CD4-positive, alpha-beta T cell treated with Interleukin-1 beta for 1 hour (primary cell): ENCODE data around the gene TNNT2.

Source experiments
- DNase-seq, 2 donors: peaks; one replicate each; pipeline ENCODE4 v3.0.0-alpha.2; 2020 to 2022

The TNNT2 gene

DNA sequence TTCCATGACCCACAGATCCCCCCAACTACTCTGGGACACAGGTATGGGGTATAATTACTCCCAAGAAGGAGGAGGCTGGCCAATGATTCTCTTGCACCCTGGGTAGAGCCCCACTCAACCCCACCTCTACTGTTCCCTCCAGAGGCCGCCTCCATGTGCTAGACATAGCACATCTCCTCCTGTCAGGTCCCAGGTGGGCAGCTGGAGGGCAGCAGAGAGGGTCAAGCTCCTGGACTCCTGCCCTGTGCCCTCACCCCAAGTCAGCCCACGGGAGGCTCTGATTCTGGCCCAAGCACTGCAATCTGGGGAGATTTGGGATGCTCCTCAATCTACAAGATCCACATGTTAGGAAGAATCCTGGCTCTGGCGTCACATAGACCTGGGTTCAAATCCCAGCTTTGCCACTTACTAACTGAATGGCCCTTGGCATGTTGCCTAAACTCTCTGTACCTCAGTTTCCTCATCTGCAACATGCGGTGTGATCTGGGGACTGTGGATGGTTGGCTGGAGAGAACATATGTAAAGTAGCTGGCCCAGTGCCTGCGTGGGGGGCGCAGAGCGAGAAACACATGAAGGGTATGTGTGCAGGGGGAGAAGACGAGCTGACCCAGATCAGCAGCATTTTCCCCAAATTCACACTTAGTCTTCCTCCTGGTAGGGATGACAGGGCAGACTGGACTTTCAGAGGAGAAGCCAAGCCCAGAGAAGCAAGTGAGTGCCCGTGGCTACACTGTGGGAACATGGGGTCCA lies 23.2 kb downstream of the TNNT2 start:
- DNase-seq = no peak

GRCh38 chr1:201353186-201353940 lies 24.1 kb downstream of the TNNT2 start:
- DNase-seq = no peak

DNA sequence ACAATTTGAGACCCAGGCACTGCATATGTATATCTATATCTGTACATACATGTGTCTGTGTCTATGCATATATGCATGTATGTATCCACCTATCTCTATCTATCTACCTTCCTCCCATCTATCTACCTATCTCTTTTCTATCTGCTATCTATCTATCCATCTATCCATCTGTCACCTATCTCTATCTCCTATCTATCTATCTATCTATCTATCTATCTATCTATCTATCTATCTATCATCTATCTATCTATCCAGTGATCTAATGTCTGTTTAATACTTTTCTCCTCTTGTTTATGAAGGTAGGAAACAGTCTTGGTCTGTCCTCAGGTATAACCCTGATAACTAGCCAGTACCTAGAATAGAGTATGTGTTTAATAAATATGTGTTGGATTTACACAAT lies 25.9 kb downstream of the TNNT2 start:
- DNase-seq = no peak

DNA sequence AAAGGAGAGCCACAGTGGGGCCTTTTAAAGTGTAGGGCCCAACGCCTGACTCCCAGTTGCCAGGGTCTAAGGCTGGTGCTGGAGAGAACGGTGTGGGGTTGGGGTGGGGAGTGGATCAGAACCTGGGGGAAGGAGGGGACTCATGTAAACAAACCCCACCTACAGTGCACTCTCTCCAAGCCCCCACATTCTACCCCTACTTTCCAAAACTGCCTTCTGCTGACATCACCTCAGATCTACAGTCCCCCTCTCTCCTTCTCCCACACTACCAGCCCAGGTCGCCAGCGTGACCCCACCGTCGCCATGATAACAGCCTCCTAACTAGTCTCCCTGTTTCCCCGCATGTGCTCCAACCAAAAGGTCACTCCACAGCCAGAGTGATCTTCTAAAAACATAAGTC lies 26.6 kb downstream of the TNNT2 start:
- DNase-seq = no peak

DNA sequence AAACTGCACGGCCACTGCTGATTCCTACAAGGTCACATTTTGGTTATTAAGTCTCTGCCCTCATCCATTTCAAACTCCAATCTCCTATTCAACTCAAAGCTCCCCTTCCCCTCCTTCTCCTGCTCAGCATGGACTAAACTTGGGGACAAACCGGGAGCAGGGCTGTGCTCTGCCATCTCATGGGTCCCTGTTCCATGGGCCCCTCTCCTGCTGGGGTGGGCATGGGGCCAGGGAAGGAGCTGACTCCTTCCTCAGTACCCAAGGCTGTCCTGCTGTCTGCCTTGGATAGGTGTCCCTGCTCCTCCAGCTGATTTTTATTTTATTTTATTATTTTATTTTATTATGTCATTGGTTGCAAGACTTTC lies 27.1 kb downstream of the TNNT2 start:
- DNase-seq = no peak

GRCh38 chr1:201349092-201349491 lies 28.4 kb downstream of the TNNT2 start:
- no peak for DNase-seq

DNA sequence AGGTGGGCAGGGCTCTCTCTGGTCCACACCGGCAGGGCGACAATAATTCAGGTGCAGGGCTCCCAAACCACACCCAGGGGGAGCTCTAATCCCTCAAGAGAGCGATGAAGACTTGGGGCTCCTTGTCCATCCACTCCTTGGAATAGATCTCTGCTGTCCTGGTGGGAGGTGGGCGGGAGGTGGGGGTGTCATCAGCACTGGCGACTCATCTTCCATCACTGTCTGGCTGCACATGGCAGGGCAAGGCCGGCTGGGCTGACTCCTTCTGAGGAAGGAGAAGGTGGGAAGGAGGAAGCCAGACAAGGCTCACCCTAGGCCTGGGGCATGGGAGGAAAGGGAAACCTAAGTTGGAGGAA lies 29.3 kb downstream of the TNNT2 start:
- DNase-seq = no peak

DNA sequence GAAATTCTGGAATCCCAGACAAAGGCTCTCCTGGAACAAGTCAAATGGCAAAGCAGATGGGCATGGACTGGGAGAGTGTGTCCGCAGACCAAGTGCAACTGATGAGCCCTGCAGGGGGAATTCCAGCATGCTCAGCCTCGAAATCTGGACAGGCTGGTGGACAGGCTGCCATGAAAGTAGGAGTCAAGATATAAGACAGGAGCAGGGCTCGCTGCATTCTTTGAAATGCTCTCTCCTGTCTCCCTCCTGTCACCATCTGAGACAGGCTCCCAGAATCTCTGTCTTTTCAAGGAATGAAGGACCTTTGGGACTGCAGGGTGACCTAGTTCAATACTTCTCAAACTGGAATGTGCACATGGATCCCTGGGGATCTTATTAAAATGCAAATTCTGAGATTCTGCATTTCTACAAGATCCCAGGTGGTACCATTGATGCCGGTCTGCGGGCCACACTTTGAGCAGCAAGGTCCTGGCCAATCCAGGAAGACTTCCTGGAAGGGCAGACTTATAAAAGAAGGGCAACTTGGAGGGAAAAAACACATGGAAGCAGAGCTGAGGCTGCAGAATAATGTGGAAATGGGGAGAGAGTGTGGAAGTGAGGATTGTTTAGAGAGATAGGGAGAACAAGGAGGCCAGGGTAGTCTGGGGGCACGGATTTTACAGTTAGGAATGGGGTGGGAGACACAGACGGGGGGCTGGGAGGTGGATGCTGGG lies 29.8 kb downstream of the TNNT2 start:
- no peak for DNase-seq

DNA sequence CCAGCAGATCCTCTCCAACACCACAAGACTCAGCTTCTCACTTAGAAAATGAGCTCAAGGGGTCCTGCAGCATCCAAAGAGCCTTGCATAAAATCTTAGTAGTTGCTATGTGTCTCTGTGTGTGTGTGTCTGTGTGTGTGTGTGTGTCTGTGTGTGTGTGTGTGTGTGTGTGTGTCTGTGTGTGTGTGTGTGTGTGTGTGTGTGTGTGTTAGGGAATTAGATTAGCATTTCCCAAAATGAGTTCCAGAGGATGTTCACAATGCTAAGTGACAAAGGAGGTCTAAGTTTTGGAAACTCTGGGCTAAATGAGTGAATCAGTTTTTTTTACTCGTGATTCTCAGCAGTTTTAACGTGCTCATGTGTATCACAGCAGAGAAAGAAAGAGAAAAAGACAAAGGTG lies 30.5 kb downstream of the TNNT2 start:
- no peak for DNase-seq

- no peak for DNase-seq
Observed at GRCh38 chr1:201346337-201346939, 31.0 kb downstream of the TNNT2 start.

- DNase-seq = no peak
Observed at GRCh38 chr1:201345081-201345355, 32.5 kb downstream of the TNNT2 start.

GRCh38 chr1:201344206-201345080 lies 33.0 kb downstream of the TNNT2 start:
- DNase-seq = no peak

DNA sequence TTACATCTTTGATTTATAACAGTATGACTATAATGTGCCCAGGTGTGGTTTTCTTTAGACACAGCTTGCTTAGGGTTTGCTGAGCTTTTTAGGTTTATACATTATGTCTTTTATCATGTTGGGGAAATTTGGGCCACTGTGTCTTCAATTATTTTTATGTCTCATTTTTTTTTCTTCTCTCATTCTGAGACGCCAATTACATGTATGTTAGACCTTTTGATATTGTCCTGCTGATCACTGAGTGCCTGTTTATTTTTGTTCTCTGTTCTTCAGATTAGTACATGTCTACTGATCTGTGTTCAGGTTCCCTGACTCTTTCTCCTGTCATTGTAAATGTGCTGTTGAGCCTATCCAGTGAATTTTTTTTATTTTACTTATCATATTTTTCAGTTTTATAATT lies 36.1 kb downstream of the TNNT2 start:
- DNase-seq = no peak

DNA sequence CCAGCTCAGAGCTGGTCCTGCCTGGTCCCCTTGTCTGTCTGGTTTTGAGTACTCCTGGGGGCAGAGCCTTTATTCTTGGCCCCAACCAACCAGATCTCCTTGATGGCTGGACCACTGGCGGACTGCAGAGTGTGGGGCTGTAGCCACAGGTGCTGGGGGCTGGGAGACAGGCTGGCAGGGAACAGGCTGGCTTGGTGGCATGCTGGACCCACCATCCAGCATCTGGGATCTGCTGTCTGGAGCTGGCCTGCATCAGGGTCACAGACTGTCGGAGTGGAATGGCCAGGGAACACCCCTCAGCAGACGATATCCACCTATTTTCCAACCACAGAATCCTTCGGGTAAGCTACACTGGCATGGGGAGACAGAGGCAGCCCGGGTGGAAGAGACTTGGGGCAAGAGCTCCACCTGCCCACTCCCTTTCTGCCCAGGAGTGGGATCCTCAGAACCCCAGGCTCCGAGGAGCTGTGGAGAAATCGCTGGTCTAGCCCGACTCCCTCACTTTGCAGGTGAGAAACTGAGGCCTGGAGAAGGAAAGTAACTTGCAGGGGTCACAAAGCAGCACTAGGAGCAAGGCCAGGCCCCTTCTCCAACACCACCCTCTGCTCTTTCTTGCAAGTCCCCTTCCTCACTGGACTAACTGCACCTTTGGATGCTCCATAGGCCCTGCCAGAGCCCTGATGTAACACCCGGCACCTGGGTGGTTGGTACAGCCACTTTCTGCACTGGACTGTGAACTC lies 40.6 kb downstream of the TNNT2 start:
- no peak for DNase-seq

GRCh38 chr1:201335901-201336300 lies 41.6 kb downstream of the TNNT2 start:
- no peak for DNase-seq

GRCh38 chr1:201335174-201335870 lies 42.2 kb downstream of the TNNT2 start:
- DNase-seq = no peak

GRCh38 chr1:201334325-201335173 lies 42.9 kb downstream of the TNNT2 start:
- no peak for DNase-seq

GRCh38 chr1:201332616-201333335 lies 44.7 kb downstream of the TNNT2 start:
- no peak for DNase-seq

DNA sequence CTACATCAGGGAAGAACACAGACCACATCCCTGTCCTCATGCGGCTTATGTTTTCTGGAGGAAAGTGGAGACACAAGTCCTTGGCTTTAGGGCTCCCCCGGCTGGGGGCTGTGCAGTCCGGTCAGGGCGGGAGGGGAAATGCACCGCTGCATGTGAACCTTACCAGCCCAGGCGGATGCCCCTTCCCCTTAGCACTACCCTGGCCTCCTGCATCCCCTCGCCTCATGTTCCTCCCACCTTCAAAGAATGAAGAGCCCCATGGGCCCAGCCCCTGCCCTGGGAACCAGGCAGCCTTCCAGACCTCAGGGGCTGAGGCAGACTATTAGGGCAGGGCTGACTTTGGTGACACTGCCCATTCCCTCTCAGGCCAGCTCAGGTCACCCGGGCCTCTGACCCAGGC lies 45.5 kb downstream of the TNNT2 start:
- DNase-seq = no peak

GRCh38 chr1:201331166-201331565 lies 46.3 kb downstream of the TNNT2 start:
- no peak for DNase-seq
